H1 (cell line): Measurements from ENCODE around the gene POTEJ. TPM values are rescaled to one million over a fixed set of nuclear protein-coding genes. Genes with fewer than 3 reads are reported as not detected.
A peak's percentile ranks its signal among the peaks of the same experiment; 100 is the strongest.
"Not testable (repeated sequence)": the region's sequence is repeated elsewhere in the genome, so short reads cannot be mapped to it uniquely, and the experiment has no call there.

Experiments
- CTCF ChIA-PET: fragments of 300-600 bp; sonication (Branson Sonifier 250); formaldehyde crosslinking; loops from one replicate; lab custom pipeline; 2021; ENCODE audit not compliant: partially characterized antibody; lab: Charles Lee
- POLR2A ChIA-PET: fragments of 300-600 bp; sonication (Branson Sonifier 250); formaldehyde crosslinking; loops from one replicate; lab custom pipeline; 2021; ENCODE audit warnings: inconsistent platforms; ENCODE audit not compliant: partially characterized antibody; lab: Charles Lee
- DNase-seq, 2 experiments: peaks; one replicate each; pipeline versions ENCODE4 v3.0.0 to v3.0.0-alpha.2; 2010 to 2022; ENCODE audit warnings: low spot score in 2 of 2, low read depth in 1 of 2, mixed read lengths in 1 of 2
- FAIRE-seq: peaks from 2 replicates; lab custom pipeline; 2011; peaks lifted over from hg19 to GRCh38; lab: Jason Lieb, UNC
- H2AFZ ChIP-seq: 2 replicates; pipeline ENCODE4 v1.8.1; 2012; ENCODE audit warnings: low read length, inconsistent platforms
- H2AK5ac ChIP-seq: 2 replicates; pipeline ENCODE4 v1.6.1; 2013; ENCODE audit warnings: low read depth, low read length
- H2BK120ac ChIP-seq: replicated peaks from 2 replicates; pipeline ENCODE3; 2013; ENCODE audit warnings: low read depth, low read length, inconsistent platforms
- H2BK12ac ChIP-seq: 2 replicates; pipeline ENCODE4 v1.6.1; 2013; ENCODE audit warnings: low read depth, low read length
- H2BK15ac ChIP-seq: 2 replicates; pipeline ENCODE4 v1.6.1; 2013; ENCODE audit warnings: low read length
- H2BK20ac ChIP-seq: 2 replicates; pipeline ENCODE4 v1.6.1; 2013; ENCODE audit warnings: low read length
- H2BK5ac ChIP-seq: 2 replicates; pipeline ENCODE4 v1.6.1; 2013; ENCODE audit warnings: low read depth, low read length
- H3K14ac ChIP-seq: 2 replicates; pipeline ENCODE4 v1.6.1; 2013; ENCODE audit warnings: inconsistent platforms; ENCODE audit not compliant: insufficient read length
- H3K18ac ChIP-seq: 2 replicates; pipeline ENCODE4 v1.6.1; 2013; ENCODE audit warnings: low read length; ENCODE audit errors: extremely low read depth
- H3K23ac ChIP-seq: 2 replicates; pipeline ENCODE4 v1.6.1; 2013; ENCODE audit warnings: inconsistent platforms; ENCODE audit not compliant: insufficient read length
- H3K23me2 ChIP-seq: 2 replicates; pipeline ENCODE4 v1.6.1; 2013; ENCODE audit warnings: low read depth, low read length
- H3K27ac ChIP-seq: 2 replicates; pipeline ENCODE4 v1.6.1; 2011; ENCODE audit warnings: low read depth, low read length, inconsistent platforms
- H3K27me3 ChIP-seq, 4 experiments: replicated peaks in 1 of 4; 1 replicate in 1 of 4; 2 replicates in 3 of 4; pipeline versions ENCODE4 v1.6.1 to v1.8.1; 2011 to 2013; ENCODE audit warnings: low read length in 3 of 4, mild to moderate bottlenecking in 3 of 4, inconsistent platforms in 2 of 4, mixed read lengths in 2 of 4, moderate library complexity in 1 of 4; ENCODE audit not compliant: control insufficient read depth in 3 of 4, insufficient read depth in 3 of 4; ENCODE audit errors: extremely low read depth in 1 of 4
- H3K36me3 ChIP-seq, 4 experiments: 2 replicates each; pipeline versions ENCODE4 v1.6.1 to v1.8.1; 2011 to 2013; ENCODE audit warnings: mild to moderate bottlenecking in 4 of 4, low read length in 3 of 4, moderate library complexity in 2 of 4, control low read depth in 1 of 4, inconsistent platforms in 1 of 4; ENCODE audit not compliant: insufficient read depth in 4 of 4, control insufficient read depth in 2 of 4
- H3K4ac ChIP-seq: replicated peaks from 2 replicates; pipeline ENCODE3; 2013; ENCODE audit warnings: low read length, low read depth, mixed read lengths, inconsistent platforms; ENCODE audit not compliant: insufficient read length
- H3K4me1 ChIP-seq, 4 experiments: replicated peaks in 1 of 4; 1 replicate in 1 of 4; 2 replicates in 3 of 4; pipeline versions ENCODE4 v1.6.1 to v1.8.1; 2011 to 2013; ENCODE audit warnings: low read length in 3 of 4, inconsistent platforms in 2 of 4, mixed read lengths in 1 of 4; ENCODE audit not compliant: insufficient read depth in 4 of 4, control insufficient read depth in 3 of 4
- H3K4me2 ChIP-seq, 2 experiments: 2 replicates each; pipeline versions ENCODE4 v1.6.1 to v1.8.1; 2011 to 2013; ENCODE audit warnings: low read depth in 2 of 2, low read length in 2 of 2, control low read depth in 1 of 2, inconsistent platforms in 1 of 2, mild to moderate bottlenecking in 1 of 2; ENCODE audit not compliant: insufficient read depth in 1 of 2
- H3K4me3 ChIP-seq, 4 experiments: fragments of 200-600, 300-600 bp in 1 of 4; sonication (generic), shearing (Covaris generic), sonication (Bioruptor Twin) in 1 of 4; 2 replicates each; pipeline versions ENCODE4 v1.5.1 to v1.8.1; 2011 to 2016; ENCODE audit warnings: low read length in 4 of 4, low read depth in 3 of 4, control low read depth in 2 of 4, inconsistent platforms in 2 of 4, mild to moderate bottlenecking in 2 of 4, mixed read lengths in 1 of 4, moderate library complexity in 1 of 4; ENCODE audit not compliant: insufficient read depth in 2 of 4; ENCODE audit errors: extremely low read depth in 1 of 4
- H3K56ac ChIP-seq: replicated peaks from 2 replicates; pipeline ENCODE3; 2013; ENCODE audit warnings: low read depth, mild to moderate bottlenecking, mixed read lengths, low read length, inconsistent platforms; ENCODE audit not compliant: insufficient read length
- H3K79me1 ChIP-seq: 2 replicates; pipeline ENCODE4 v1.6.1; 2013; ENCODE audit warnings: low read depth, low read length, control low read depth
- H3K79me2 ChIP-seq, 2 experiments: 2 replicates each; pipeline versions ENCODE4 v1.6.1 to v1.8.1; 2012 to 2013; ENCODE audit warnings: low read length in 2 of 2, mild to moderate bottlenecking in 2 of 2, inconsistent platforms in 1 of 2; ENCODE audit not compliant: insufficient read depth in 2 of 2, control insufficient read depth in 1 of 2
- H3K9ac ChIP-seq, 4 experiments: replicated peaks in 1 of 4; 1 replicate in 1 of 4; 2 replicates in 3 of 4; pipeline versions ENCODE4 v1.6.1 to v1.8.1; 2011 to 2013; ENCODE audit warnings: low read depth in 3 of 4, low read length in 3 of 4, control low read depth in 2 of 4, mild to moderate bottlenecking in 2 of 4, moderate library complexity in 2 of 4, inconsistent platforms in 1 of 4; ENCODE audit errors: extremely low read depth in 1 of 4
- H3K9me3 ChIP-seq, 2 experiments: 2 replicates each; pipeline versions ENCODE4 v1.6.1 to v1.8.1; 2012 to 2013; ENCODE audit warnings: mild to moderate bottlenecking in 2 of 2, moderate library complexity in 2 of 2, control low read depth in 1 of 2, inconsistent platforms in 1 of 2, low read depth in 1 of 2, low read length in 1 of 2, mixed read lengths in 1 of 2; ENCODE audit not compliant: insufficient read depth in 2 of 2
- H4K20me1 ChIP-seq, 2 experiments: replicated peaks in 1 of 2; 2 replicates each; pipeline versions ENCODE3 to v1.8.1; 2011 to 2013; ENCODE audit warnings: inconsistent platforms in 2 of 2, low read length in 2 of 2, mild to moderate bottlenecking in 1 of 2; ENCODE audit not compliant: insufficient read depth in 2 of 2, control insufficient read depth in 1 of 2
- H4K5ac ChIP-seq: 2 replicates; pipeline ENCODE4 v1.6.1; 2013; ENCODE audit warnings: low read length, low read depth, mixed read lengths, inconsistent platforms; ENCODE audit not compliant: insufficient read length
- H4K8ac ChIP-seq: 2 replicates; pipeline ENCODE4 v1.8.0; 2013; ENCODE audit warnings: mild to moderate bottlenecking, moderate library complexity, low read length, inconsistent platforms; ENCODE audit not compliant: insufficient read depth; ENCODE audit errors: extremely low read depth
- H4K91ac ChIP-seq: replicated peaks from 2 replicates; pipeline ENCODE3; 2013; ENCODE audit warnings: low read length, mixed read lengths, inconsistent platforms; ENCODE audit not compliant: insufficient read length
- WGBS, 2 experiments: shearing (Covaris generic) in 1 of 2; methylation state at CpG; one replicate each; pipeline versions ENCODE4 v1.1.6 to v1.1.7; 2013 to 2015; ENCODE audit warnings: low lambda C conversion rate in 2 of 2, mixed read lengths in 2 of 2, inconsistent platforms in 1 of 2, low coverage in 1 of 2, missing lambda C conversion rate in 1 of 2; ENCODE audit not compliant: insufficient replicate concordance in 2 of 2, insufficient coverage in 1 of 2, insufficient read length in 1 of 2; ENCODE audit errors: extremely low coverage in 1 of 2, missing lambda C conversion rate in 1 of 2; 5-methylcytosine and 5-hydroxymethylcytosine counted together
- polyA plus RNA-seq, 7 experiments: library from polyadenylated mRNA; depleted of rRNA in 3 of 7; stranded (reverse) in 5 of 7; unstranded in 2 of 7; fragments of >200 nt in 5 of 7; fragments of 200-250 nt in 2 of 7; gene quantifications; 1 replicate in 5 of 7; 2 replicates in 1 of 7; 4 replicates in 1 of 7; pipeline versions ENCODE4 v1.2.1 to v1.2.3, GENCODE V29; 2011 to 2013; ENCODE audit warnings: missing spikeins in 2 of 7, mixed read lengths in 2 of 7
- total RNA-seq: library from RNA; stranded (reverse); fragmentation: NEBNext Ultra II Directional; extraction: Animal tissue kit (Norgen Biotek cat#: 25700); gene quantifications from 2 replicates; pipeline ENCODE4 v1.2.1, GENCODE V29; 2021

Gene POTEJ
- total and polyA plus RNA-seq, 2 of the 8 experiments (the other 6 are each of a cell fraction or from before 2014, with no cell fraction given): not detected

DNA sequence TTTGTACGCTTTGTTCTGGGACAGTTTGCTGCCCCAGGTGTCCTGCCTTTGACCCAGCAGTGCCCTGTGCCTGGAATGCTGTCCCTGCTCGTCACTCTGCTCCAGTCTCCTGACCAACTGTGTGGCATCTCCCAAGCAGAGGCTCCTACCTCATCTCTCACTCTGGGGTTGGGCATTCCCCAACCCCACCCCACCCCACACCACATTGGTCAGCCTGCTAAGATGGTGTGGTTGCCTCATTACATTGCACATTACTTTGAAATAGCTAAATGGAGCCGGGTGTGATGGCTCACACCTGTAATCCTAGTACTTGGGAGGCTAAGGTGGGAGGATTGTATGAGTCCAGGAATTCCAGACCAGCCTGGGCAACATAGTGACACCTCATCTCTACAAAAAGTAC lies 39.3 kb upstream of the POTEJ start:
- H3K23me2 ChIP-seq, H3K79me2 ChIP-seq, H4K20me1 ChIP-seq, H3K14ac ChIP-seq, H3K4me3 ChIP-seq, H3K4me2 ChIP-seq, H2BK5ac ChIP-seq, H3K4ac ChIP-seq, H2BK20ac ChIP-seq, DNase-seq, H3K36me3 ChIP-seq, H2BK120ac ChIP-seq, H3K4me1 ChIP-seq, H2BK12ac ChIP-seq, H2AK5ac ChIP-seq, H3K23ac ChIP-seq, H2BK15ac ChIP-seq, H3K27me3 ChIP-seq, CTCF ChIA-PET, H2AFZ ChIP-seq, FAIRE-seq, POLR2A ChIA-PET, H3K27ac ChIP-seq, H4K5ac ChIP-seq, H3K79me1 ChIP-seq, H4K8ac ChIP-seq, H3K56ac ChIP-seq, H3K18ac ChIP-seq, H3K9me3 ChIP-seq, H4K91ac ChIP-seq, H3K9ac ChIP-seq: not testable (repeated sequence)
- no CpG with 5 or more reads among the region's 3 CpGs for WGBS, 2 experiments

DNA sequence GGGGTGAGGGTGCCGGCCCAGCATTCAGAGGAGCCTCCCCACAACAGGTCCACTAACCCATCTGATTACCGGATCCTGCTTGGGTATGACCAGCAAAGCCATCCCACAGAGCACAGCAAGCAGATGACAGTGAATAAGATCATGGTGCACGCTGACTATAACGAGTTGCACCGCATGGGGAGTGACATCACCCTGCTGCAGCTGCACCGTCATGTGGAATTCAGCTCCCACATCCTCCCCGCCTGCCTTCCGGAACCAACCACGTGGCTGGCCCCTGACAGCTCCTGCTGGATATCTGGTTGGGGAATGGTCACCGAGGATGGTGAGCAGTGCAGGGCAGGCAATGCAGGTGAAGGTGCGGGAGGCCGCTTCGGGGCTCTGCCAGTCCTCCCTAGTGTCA lies 37.0 kb upstream of the POTEJ start:
- H3K18ac ChIP-seq, POLR2A ChIA-PET: not testable (repeated sequence)

More for the DNA sequence above, 37.0 kb upstream of the POTEJ start:
- H3K9me3 ChIP-seq, H3K14ac ChIP-seq, H3K9ac ChIP-seq, H3K79me2 ChIP-seq, H4K20me1 ChIP-seq, H4K8ac ChIP-seq, H3K79me1 ChIP-seq, H3K36me3 ChIP-seq, FAIRE-seq, H4K5ac ChIP-seq, H2BK12ac ChIP-seq, H3K4me3 ChIP-seq, H2AFZ ChIP-seq, H3K4me2 ChIP-seq, H4K91ac ChIP-seq, H3K23ac ChIP-seq, H2AK5ac ChIP-seq, CTCF ChIA-PET, H3K4ac ChIP-seq, H2BK5ac ChIP-seq, H3K23me2 ChIP-seq, H2BK20ac ChIP-seq, H3K4me1 ChIP-seq, H3K27me3 ChIP-seq, H3K27ac ChIP-seq, H2BK15ac ChIP-seq, H2BK120ac ChIP-seq, H3K56ac ChIP-seq: not testable (repeated sequence)
- DNase-seq: peak in 1 of 2 experiments; percentile 14
- WGBS, 2 experiments: 94% methylated on average over 3 of the region's 13 CpGs; no CpG with 5 or more reads in 1 of the 2 experiments
